ELF-1 (cell line): ENCODE results near the gene GLOD4.
"Not testable (repeated sequence)": the region's sequence is repeated elsewhere in the genome, so short reads cannot be mapped to it uniquely, and the experiment has no call there.

Experiments
- DNase-seq: peaks from one replicate; pipeline ENCODE4 v3.0.0-alpha.2; 2016; ENCODE audit warnings: low read depth, low spot score

Gene GLOD4

GRCh38 chr17:802901-803881 lies 21.1 kb upstream of the GLOD4 start:
- DNase-seq: no peak

GRCh38 chr17:802481-802880 lies 20.4 kb upstream of the GLOD4 start:
- no peak for DNase-seq

- no peak for DNase-seq
Observed at GRCh38 chr17:801660-802059, 19.6 kb upstream of the GLOD4 start.

- DNase-seq: no peak
Observed at GRCh38 chr17:800446-801242, 18.6 kb upstream of the GLOD4 start.

GRCh38 chr17:799261-799660 lies 17.2 kb upstream of the GLOD4 start:
- no peak for DNase-seq

GRCh38 chr17:798246-798645 lies 16.2 kb upstream of the GLOD4 start:
- DNase-seq: no peak

GRCh38 chr17:797236-797840 lies 15.3 kb upstream of the GLOD4 start:
- no peak for DNase-seq

- no peak for DNase-seq
Observed at GRCh38 chr17:796609-797008, 14.5 kb upstream of the GLOD4 start.

GRCh38 chr17:795721-796120 lies 13.6 kb upstream of the GLOD4 start:
- DNase-seq: no peak

- no peak for DNase-seq
Observed at GRCh38 chr17:795276-795675, 13.2 kb upstream of the GLOD4 start.

GRCh38 chr17:794876-795275 lies 12.8 kb upstream of the GLOD4 start:
- peak; percentile 83 for DNase-seq

GRCh38 chr17:792277-792676 lies 10.2 kb upstream of the GLOD4 start:
- no peak for DNase-seq

GRCh38 chr17:791829-792228 lies 9.7 kb upstream of the GLOD4 start:
- DNase-seq: no peak

GRCh38 chr17:790874-791247 lies 8.8 kb upstream of the GLOD4 start:
- peak; percentile 92 for DNase-seq

GRCh38 chr17:789931-790873 lies 8.1 kb upstream of the GLOD4 start:
- peak; percentile 97 for DNase-seq

- DNase-seq: no peak
Observed at GRCh38 chr17:789160-789840, 7.2 kb upstream of the GLOD4 start.

GRCh38 chr17:788551-788950 lies 6.5 kb upstream of the GLOD4 start:
- DNase-seq: no peak

GRCh38 chr17:787641-788221 lies 5.7 kb upstream of the GLOD4 start:
- DNase-seq: no peak

GRCh38 chr17:785901-786300 lies 3.8 kb upstream of the GLOD4 start:
- DNase-seq: not testable (repeated sequence)

- no peak for DNase-seq
Observed at GRCh38 chr17:784143-784542, 2.1 kb upstream of the GLOD4 start.
